Stimulated activated naive CD8-positive, alpha-beta T cell treated with anti-CD3 and anti-CD28 coated beads, Interleukin-15, amount 100 ng/mL, for 72 hours (primary cell): ENCODE measurements around the gene DENND2C.

Source experiments
- ATAC-seq: fragments of 150-1000 bp; cut with Tn5 transposase; 2 replicates; pipeline ENCODE4 v1.10.0; 2021; ENCODE audit warnings: mild to moderate bottlenecking, moderate library complexity
- DNase-seq, 2 donors: peaks; one replicate each; pipeline ENCODE4 v3.0.0; 2021 to 2022
- H3K27ac Mint-ChIP-seq, 2 donors: one replicate each; pipeline ENCODE4 v1.8.0; 2022; ENCODE audit warnings: mild to moderate bottlenecking in 2 of 2, mixed read lengths in 2 of 2, moderate library complexity in 2 of 2
- H3K27me3 Mint-ChIP-seq: one replicate; pipeline ENCODE4 v1.8.0; 2022; ENCODE audit warnings: mixed read lengths
- H3K4me1 Mint-ChIP-seq: one replicate; pipeline ENCODE4 v1.8.0; 2022; ENCODE audit warnings: mild to moderate bottlenecking, mixed read lengths
- H3K4me3 Mint-ChIP-seq, 2 donors: one replicate each; pipeline ENCODE4 v1.8.0; 2022; ENCODE audit warnings: mild to moderate bottlenecking in 2 of 2, mixed read lengths in 2 of 2, moderate library complexity in 1 of 2
- H3K9me3 Mint-ChIP-seq, 2 donors: one replicate each; pipeline ENCODE4 v1.8.0; 2022; ENCODE audit warnings: mixed read lengths in 2 of 2

Gene DENND2C

DNA sequence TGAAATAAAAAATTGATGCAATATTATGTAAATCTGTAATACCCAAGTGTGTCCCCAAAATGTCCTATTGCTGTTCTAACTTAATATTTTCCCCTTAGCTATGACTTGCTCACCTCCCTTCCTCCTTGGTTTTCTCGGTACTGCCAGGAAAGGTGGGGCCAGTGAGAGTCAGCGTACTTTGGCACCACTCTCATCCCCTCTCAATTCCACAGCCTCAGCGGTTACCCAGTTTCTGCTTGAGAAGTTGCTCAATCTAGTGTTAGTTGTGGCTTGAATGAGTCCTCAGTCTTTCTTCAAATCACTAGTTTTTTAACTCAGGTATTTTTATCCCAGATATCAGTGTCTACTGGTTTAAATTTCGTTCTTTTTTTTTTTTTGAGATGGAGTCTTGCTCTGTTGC is 120.7 kb downstream of the DENND2C start:
- no peak overlapping the region for H3K4me3 Mint-ChIP-seq
- DNase-seq: no peak
- no peaks in the 10 kb centered on the region for H3K4me1 Mint-ChIP-seq
- no peaks in the 10 kb centered on the region for H3K27me3 Mint-ChIP-seq
- H3K9me3 Mint-ChIP-seq: no peaks in the 10 kb centered on the region
- no peak for ATAC-seq
- no peak overlapping the region for H3K27ac Mint-ChIP-seq

- no peaks in the 10 kb centered on the region for H3K9me3 Mint-ChIP-seq
- no peak for DNase-seq
- no peak overlapping the region for H3K4me3 Mint-ChIP-seq
- H3K27me3 Mint-ChIP-seq: no peaks in the 10 kb centered on the region
- no peak for ATAC-seq
- H3K4me1 Mint-ChIP-seq: no peaks in the 10 kb centered on the region
- H3K27ac Mint-ChIP-seq: no peak overlapping the region
Observed at GRCh38 chr1:114547076-114547475, 122.8 kb downstream of the DENND2C start.

DNA sequence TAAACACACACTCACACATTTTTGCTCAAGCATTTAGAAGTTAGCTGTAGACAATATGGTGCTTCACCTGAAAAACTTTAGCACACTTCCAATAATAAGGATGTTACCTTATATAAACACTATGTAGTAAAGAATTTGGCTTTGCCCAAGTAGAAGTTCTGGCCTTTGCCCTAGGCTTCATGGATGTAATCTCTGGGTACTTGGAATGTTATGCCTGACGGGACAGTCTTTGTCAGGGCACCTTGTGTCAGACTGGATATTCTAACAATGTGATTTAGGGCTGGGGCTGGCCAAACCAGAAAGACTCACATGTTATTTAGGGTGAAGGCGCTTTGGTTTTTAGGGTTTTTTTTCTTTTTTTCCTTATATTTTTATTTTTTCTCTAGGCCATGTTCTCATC is 124.1 kb downstream of the DENND2C start:
- no peaks in the 10 kb centered on the region for H3K27me3 Mint-ChIP-seq
- no peak overlapping the region for H3K4me3 Mint-ChIP-seq
- DNase-seq (no peak), ATAC-seq (no peak)
- H3K9me3 Mint-ChIP-seq: no peaks in the 10 kb centered on the region
- H3K4me1 Mint-ChIP-seq: no peaks in the 10 kb centered on the region
- no peak overlapping the region for H3K27ac Mint-ChIP-seq

DNA sequence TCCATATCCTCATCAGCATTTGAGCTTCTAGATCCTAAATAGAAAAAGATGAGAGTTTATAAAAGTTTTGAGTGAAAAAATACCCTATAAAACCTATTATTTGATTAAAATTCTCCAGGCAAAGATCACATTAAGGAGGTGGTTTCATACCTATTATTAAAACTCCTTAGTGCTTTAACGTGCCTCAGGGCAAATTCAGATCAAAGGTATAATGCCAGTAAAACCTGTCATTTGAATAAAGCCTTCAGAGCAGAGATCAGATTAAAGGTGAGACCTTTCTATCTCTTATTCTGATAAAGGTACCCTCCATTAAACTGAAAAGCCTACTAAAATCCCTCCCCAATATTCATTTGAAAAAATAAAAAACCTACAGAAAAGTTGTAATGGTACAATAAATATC is 124.5 kb downstream of the DENND2C start:
- no peak overlapping the region for H3K27ac Mint-ChIP-seq
- no peak overlapping the region for H3K4me3 Mint-ChIP-seq
- no peaks in the 10 kb centered on the region for H3K9me3 Mint-ChIP-seq
- DNase-seq: no peak
- H3K27me3 Mint-ChIP-seq: no peaks in the 10 kb centered on the region
- no peak for ATAC-seq
- H3K4me1 Mint-ChIP-seq: no peaks in the 10 kb centered on the region

DNA sequence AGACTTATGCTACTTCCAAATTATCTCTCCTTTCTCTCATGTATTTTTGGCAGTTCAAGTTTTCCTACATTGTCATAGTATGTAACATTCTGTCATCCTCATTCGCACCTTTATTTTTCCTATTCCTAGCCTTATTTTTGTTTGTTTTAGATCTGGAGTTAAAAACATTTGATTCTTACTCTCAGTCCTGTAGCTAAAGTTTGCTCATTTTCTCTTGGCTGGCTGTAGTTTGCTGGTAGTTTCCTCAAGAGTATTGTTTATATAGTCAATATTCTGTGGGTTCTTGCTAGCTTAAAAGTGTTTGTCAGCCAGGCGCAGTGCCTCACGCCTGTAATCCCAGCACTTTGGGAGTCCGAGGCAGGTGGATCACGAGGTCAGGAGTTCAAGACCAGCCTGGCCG is 129.0 kb downstream of the DENND2C start:
- no peak overlapping the region for H3K27ac Mint-ChIP-seq
- DNase-seq (no peak), ATAC-seq (no peak)
- H3K4me3 Mint-ChIP-seq: no peak overlapping the region
- H3K9me3 Mint-ChIP-seq: no peaks in the 10 kb centered on the region
- no peaks in the 10 kb centered on the region for H3K4me1 Mint-ChIP-seq
- H3K27me3 Mint-ChIP-seq: no peaks in the 10 kb centered on the region

GRCh38 chr1:114540272-114540671 is 129.6 kb downstream of the DENND2C start:
- DNase-seq: no peak
- no peaks in the 10 kb centered on the region for H3K27me3 Mint-ChIP-seq
- no peaks in the 10 kb centered on the region for H3K4me1 Mint-ChIP-seq
- no peak overlapping the region for H3K27ac Mint-ChIP-seq
- no peaks in the 10 kb centered on the region for H3K9me3 Mint-ChIP-seq
- no peak overlapping the region for H3K4me3 Mint-ChIP-seq
- ATAC-seq: no peak

GRCh38 chr1:114536043-114536442 is 133.8 kb downstream of the DENND2C start:
- DNase-seq: no peak
- Mint-ChIP-seq H3K4me3 (no peak overlapping the region), H3K27me3 (no peaks in the 10 kb centered on the region), H3K9me3 (no peaks in the 10 kb centered on the region), H3K4me1 (peaks cover 7% of the 10 kb centered on the region), H3K27ac (no peak overlapping the region)
- no peak for ATAC-seq

GRCh38 chr1:114535401-114535800 is 134.4 kb downstream of the DENND2C start:
- no peak for DNase-seq
- no peaks in the 10 kb centered on the region for H3K9me3 Mint-ChIP-seq
- H3K27me3 Mint-ChIP-seq: no peaks in the 10 kb centered on the region

More at GRCh38 chr1:114535401-114535800, 134.4 kb downstream of the DENND2C start:
- Mint-ChIP-seq H3K4me3 (no peak overlapping the region), H3K4me1 (peaks cover 12% of the 10 kb centered on the region), H3K27ac (no peak overlapping the region)
- no peak for ATAC-seq
